HCT116 (cell line): ENCODE data around the gene C15orf62. TPM values are rescaled to one million over a fixed set of nuclear protein-coding genes. Genes with fewer than 3 reads are reported as not detected.

Source experiments
- ATAC-seq: fragments of 200-7000 bp; cut with Tn5 transposase; 2 replicates; pipeline ENCODE4 v1.9.1; 2020; ENCODE audit warnings: mild to moderate bottlenecking, moderate library complexity
- BruUV-seq: library from RNA; stranded (reverse); fragments of 400-500 nt; replicated peaks from 2 replicates; lab custom pipeline; 2021; lab: Mats Ljungman, UMichigan
- CTCF ChIA-PET: fragments of 300-600 bp; sonication (Branson Sonifier 250); formaldehyde crosslinking; loops from one replicate; lab custom pipeline; 2021; ENCODE audit warnings: antibody characterized with exemption; lab: Charles Lee
- POLR2A ChIA-PET: fragments of 300-600, 350-600 bp; sonication (Branson Sonifier 250); formaldehyde crosslinking; loops from one replicate; lab custom pipeline; 2021; ENCODE audit warnings: antibody characterized with exemption; lab: Charles Lee
- RAD21 ChIA-PET, 2 experiments: fragments of 300-600 bp; sonication (Branson Sonifier 250); formaldehyde crosslinking; loops; one replicate each; lab custom pipeline; 2023; ENCODE audit warnings: low total read pairs in 2 of 2; ENCODE audit not compliant: uncharacterized antibody in 2 of 2, unreplicated experiment in 2 of 2, low non-redundant PET in 1 of 2; lab: Charles Lee
- DNase-seq: peaks from one replicate; pipeline ENCODE4 v3.0.0-alpha.2; 2010; ENCODE audit warnings: low read depth, low spot score
- H2AFZ ChIP-seq: fragments of 200-600 bp; shearing (Covaris generic), sonication (generic); 2 replicates; pipeline ENCODE4 v1.6.1; 2017; ENCODE audit warnings: low read depth, mixed run types, mixed read lengths, antibody characterized with exemption, low read length; ENCODE audit not compliant: poor library complexity, severe bottlenecking
- H3K27ac ChIP-seq: 2 replicates; pipeline ENCODE4 v1.5.1; 2012; ENCODE audit warnings: low read depth, low read length
- H3K27me3 ChIP-seq: fragments of 200-600 bp; sonication (generic); 2 replicates; pipeline ENCODE4 v1.6.1; 2016; ENCODE audit warnings: mixed run types, low read length, mixed read lengths; ENCODE audit not compliant: insufficient read depth
- H3K36me3 ChIP-seq, 2 experiments: fragments of 200-500 bp in 1 of 2; fragments of 200-600 bp in 1 of 2; sonication (Bioruptor generic) in 1 of 2; sonication (generic) in 1 of 2; 2 replicates each; pipeline versions ENCODE4 v1.5.1 to v1.6.1; 2014 to 2016; ENCODE audit warnings: low read length in 2 of 2, inconsistent platforms in 1 of 2, mixed read lengths in 1 of 2, mixed run types in 1 of 2; ENCODE audit not compliant: insufficient read depth in 2 of 2, control insufficient read depth in 1 of 2
- H3K4me1 ChIP-seq, 2 experiments: fragments of 200-600 bp in 1 of 2; sonication (generic) in 1 of 2; 2 replicates each; pipeline versions ENCODE4 v1.5.1 to v1.6.1; 2012 to 2017; ENCODE audit warnings: low read length in 2 of 2, inconsistent platforms in 1 of 2, mild to moderate bottlenecking in 1 of 2, mixed read lengths in 1 of 2, mixed run types in 1 of 2, moderate library complexity in 1 of 2; ENCODE audit not compliant: insufficient read depth in 2 of 2, control insufficient read depth in 1 of 2
- H3K4me2 ChIP-seq: fragments of 200-600 bp; sonication (generic); 2 replicates; pipeline ENCODE4 v1.6.1; 2017; ENCODE audit warnings: mixed run types, low read length, mixed read lengths
- H3K4me3 ChIP-seq, 2 experiments: fragments of 200-600 bp in 1 of 2; sonication (generic) in 1 of 2; replicated peaks in 1 of 2; 2 replicates each; pipeline ENCODE4 v1.5.1; 2011 to 2016; ENCODE audit warnings: low read length in 2 of 2, control low read depth in 1 of 2, low read depth in 1 of 2, mild to moderate bottlenecking in 1 of 2, mixed read lengths in 1 of 2, mixed run types in 1 of 2
- H3K79me2 ChIP-seq: fragments of 200-600 bp; sonication (generic); 2 replicates; pipeline ENCODE4 v1.6.1; 2017; ENCODE audit warnings: mild to moderate bottlenecking, mixed run types, low read length, moderate library complexity, mixed read lengths; ENCODE audit not compliant: insufficient read depth
- H3K9ac ChIP-seq: fragments of 200-600 bp; sonication (generic); 2 replicates; pipeline ENCODE4 v1.6.1; 2016; ENCODE audit warnings: low read length, mixed read lengths
- H3K9me2 ChIP-seq: fragments of 200-600 bp; sonication (generic), shearing (Covaris generic); 2 replicates; pipeline ENCODE4 v1.6.1; 2017; ENCODE audit warnings: mixed run types, mild to moderate bottlenecking, moderate library complexity; ENCODE audit not compliant: insufficient read depth
- H3K9me3 ChIP-seq, 2 experiments: fragments of 200-500 bp in 1 of 2; fragments of 200-600 bp in 1 of 2; sonication (Bioruptor generic) in 1 of 2; sonication (generic) in 1 of 2; 2 replicates each; pipeline ENCODE4 v1.6.1; 2014 to 2017; ENCODE audit warnings: low read length in 2 of 2, mixed read lengths in 2 of 2, inconsistent platforms in 1 of 2, low read depth in 1 of 2, mild to moderate bottlenecking in 1 of 2, mixed run types in 1 of 2, moderate library complexity in 1 of 2; ENCODE audit not compliant: control insufficient read depth in 1 of 2, insufficient read depth in 1 of 2
- H4K20me1 ChIP-seq: fragments of 200-600 bp; sonication (generic), shearing (Covaris generic); 2 replicates; pipeline ENCODE4 v1.6.1; 2017; ENCODE audit warnings: mixed run types, mild to moderate bottlenecking, moderate library complexity; ENCODE audit not compliant: insufficient read depth
- ATF3 ChIP-seq: IDR thresholded peaks from 2 replicates; pipeline ENCODE4 v1.6.1; 2012
- CEBPB ChIP-seq: IDR thresholded peaks from 2 replicates; pipeline ENCODE4 v1.6.1; 2012; ENCODE audit warnings: low read depth
- EGR1 ChIP-seq: IDR thresholded peaks from 2 replicates; pipeline ENCODE4 v1.6.1; 2012; ENCODE audit warnings: low read depth
- EZH2 ChIP-seq: fragments of 200-600 bp; sonication (generic); IDR thresholded peaks from 2 replicates; pipeline ENCODE4 v1.6.1; 2017; ENCODE audit warnings: antibody characterized with exemption, mixed run types
- FOSL1 ChIP-seq: IDR thresholded peaks from 2 replicates; pipeline ENCODE4 v1.6.1; 2012; ENCODE audit warnings: low read depth
- MAX ChIP-seq: IDR thresholded peaks from 2 replicates; pipeline ENCODE4 v1.6.1; 2012
- POLR2A ChIP-seq: IDR thresholded peaks from 2 replicates; pipeline ENCODE4 v1.7.0; 2011; ENCODE audit warnings: borderline replicate concordance; ENCODE audit not compliant: insufficient read depth, insufficient read length; ENCODE audit errors: extremely low read depth
- POLR2AphosphoS5 ChIP-seq: IDR thresholded peaks from 2 replicates; pipeline ENCODE4 v1.6.1; 2011; ENCODE audit warnings: mild to moderate bottlenecking, low read depth, low read length, moderate library complexity
- RAD21 ChIP-seq: IDR thresholded peaks from 2 replicates; pipeline ENCODE4 v1.6.1; 2012; ENCODE audit warnings: low read depth, mild to moderate bottlenecking
- SIN3A ChIP-seq: IDR thresholded peaks from 2 replicates; pipeline ENCODE4 v1.6.1; 2012; ENCODE audit warnings: low read depth
- SRF ChIP-seq: IDR thresholded peaks from 2 replicates; pipeline ENCODE4 v1.6.1; 2012; ENCODE audit warnings: low read depth
- TCF7L2 ChIP-seq: IDR thresholded peaks from 2 replicates; pipeline ENCODE4 v1.7.0; 2011; ENCODE audit warnings: borderline replicate concordance, inconsistent platforms; ENCODE audit not compliant: insufficient read depth, insufficient read length; ENCODE audit errors: extremely low read depth
- YY1 ChIP-seq: IDR thresholded peaks from 2 replicates; pipeline ENCODE4 v1.6.1; 2011; ENCODE audit warnings: low read length, low read depth, moderate library complexity, mild to moderate bottlenecking; ENCODE audit not compliant: insufficient replicate concordance; ENCODE audit errors: extremely low read depth
- intact Hi-C: fragments of 100-400 bp; cut with micrococcal nuclease; formaldehyde crosslinking; loops from 2 replicates; pipeline ENCODE4 v1.10.0; 2022
- total RNA-seq: library from RNA; stranded (reverse); gene quantifications from one replicate; pipeline ENCODE4 v1.2.1, GENCODE V29; 2021; ENCODE audit not compliant: unreplicated experiment
- TF ChIP-seq, protein P1 (sequence below): IDR thresholded peaks from 2 replicates; pipeline ENCODE4 v1.6.1; 2011; ENCODE audit warnings: mild to moderate bottlenecking, low read length, moderate library complexity; ENCODE audit not compliant: insufficient replicate concordance; ENCODE audit errors: extremely low read depth

C15orf62 gene
- total RNA-seq, 1 experiment from 2014 or later = 0.10 TPM

GRCh38 chr15:40739047-40739446, 30.7 kb upstream of the C15orf62 start:
- ChIA-PET POLR2A (no interaction called here), RAD21 (no interaction called here), CTCF (interaction anchor here (0.9 to 1.3 kb wide), 2 partner anchors 46 to 151 kb away, joined by 3 read pairs; no protein-coding TSS in a partner anchor)
- no peaks in the 10 kb centered on the region for H3K9me3 ChIP-seq
- intact Hi-C loops = no loop called here
- H3K4me3 ChIP-seq = no peak overlapping the region
- H3K9me2 ChIP-seq = no peaks in the 10 kb centered on the region
- H3K9ac ChIP-seq = no peak overlapping the region
- DNase-seq (no peak), ATAC-seq (no peak)
- TF ChIP-seq ATF3 (no peak), FOSL1 (no peak), RAD21 (no peak), POLR2A (no peak), SIN3A (no peak), EZH2 (no peak), EGR1 (no peak), SRF (no peak), TCF7L2 (no peak), POLR2AphosphoS5 (no peak), MAX (no peak), CEBPB (no peak), YY1 (no peak)
- TF ChIP-seq, protein P1, sequence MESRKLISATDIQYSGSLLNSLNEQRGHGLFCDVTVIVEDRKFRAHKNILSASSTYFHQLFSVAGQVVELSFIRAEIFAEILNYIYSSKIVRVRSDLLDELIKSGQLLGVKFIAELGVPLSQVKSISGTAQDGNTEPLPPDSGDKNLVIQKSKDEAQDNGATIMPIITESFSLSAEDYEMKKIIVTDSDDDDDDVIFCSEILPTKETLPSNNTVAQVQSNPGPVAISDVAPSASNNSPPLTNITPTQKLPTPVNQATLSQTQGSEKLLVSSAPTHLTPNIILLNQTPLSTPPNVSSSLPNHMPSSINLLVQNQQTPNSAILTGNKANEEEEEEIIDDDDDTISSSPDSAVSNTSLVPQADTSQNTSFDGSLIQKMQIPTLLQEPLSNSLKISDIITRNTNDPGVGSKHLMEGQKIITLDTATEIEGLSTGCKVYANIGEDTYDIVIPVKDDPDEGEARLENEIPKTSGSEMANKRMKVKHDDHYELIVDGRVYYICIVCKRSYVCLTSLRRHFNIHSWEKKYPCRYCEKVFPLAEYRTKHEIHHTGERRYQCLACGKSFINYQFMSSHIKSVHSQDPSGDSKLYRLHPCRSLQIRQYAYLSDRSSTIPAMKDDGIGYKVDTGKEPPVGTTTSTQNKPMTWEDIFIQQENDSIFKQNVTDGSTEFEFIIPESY = no peak
- no peaks in the 10 kb centered on the region for H3K4me1 ChIP-seq
- no peak overlapping the region for H3K4me2 ChIP-seq
- BruUV-seq = no TSS peak
- no peak overlapping the region for H3K27ac ChIP-seq
- no peaks in the 10 kb centered on the region for H3K27me3 ChIP-seq
- H3K79me2 ChIP-seq = no peaks in the 10 kb centered on the region
- H3K36me3 ChIP-seq = peaks cover 42 to 46% of the 10 kb centered on the region in 2 experiments; a peak in 3 of 4 replicates
- no peaks in the 10 kb centered on the region for H4K20me1 ChIP-seq
- no peak overlapping the region for H2AFZ ChIP-seq
